HEK293 (cell line): Measurements from ENCODE around the gene ISG15.

Experiments used
- ATF2 ChIP-seq: fragments of 450-650 bp; formaldehyde crosslinking; IDR thresholded peaks from 2 replicates; pipeline ENCODE4 v1.5.1; 2016; ENCODE audit warnings: missing biosample characterization, missing genetic modification characterization, low read depth
- EGR2 ChIP-seq: fragments of 450-650 bp; formaldehyde crosslinking; IDR thresholded peaks from 2 replicates; pipeline ENCODE4 v1.5.1; 2016; ENCODE audit warnings: low read depth, missing biosample characterization, missing genetic modification characterization
- GFI1B ChIP-seq: fragments of 450-650 bp; formaldehyde crosslinking; IDR thresholded peaks from 2 replicates; pipeline ENCODE4 v1.5.1; 2016; ENCODE audit warnings: missing biosample characterization, missing genetic modification characterization
- HIC1 ChIP-seq: fragments of 450-650 bp; formaldehyde crosslinking; IDR thresholded peaks from 2 replicates; pipeline ENCODE4 v1.5.1; 2016; ENCODE audit warnings: missing biosample characterization, missing genetic modification characterization
- HOXA7 ChIP-seq: sonication (generic); formaldehyde crosslinking; IDR thresholded peaks from 2 replicates; pipeline ENCODE4 v1.8.1; 2022; ENCODE audit warnings: missing genetic modification reagents, borderline replicate concordance
- SCRT1 ChIP-seq: fragments of 450-650 bp; formaldehyde crosslinking; IDR thresholded peaks from 2 replicates; pipeline ENCODE4 v1.5.1; 2016; ENCODE audit warnings: missing biosample characterization, missing genetic modification characterization, borderline replicate concordance
- ZBTB10 ChIP-seq: fragments of 450-650 bp; formaldehyde crosslinking; IDR thresholded peaks from 2 replicates; pipeline ENCODE4 v1.5.1; 2016; ENCODE audit warnings: missing biosample characterization, missing genetic modification characterization
- ZEB2 ChIP-seq: fragments of 450-650 bp; formaldehyde crosslinking; IDR thresholded peaks from 2 replicates; pipeline ENCODE4 v1.5.1; 2016; ENCODE audit warnings: missing biosample characterization, missing genetic modification characterization
- ZFP41 ChIP-seq: fragments of 450-650 bp; formaldehyde crosslinking; IDR thresholded peaks from 2 replicates; pipeline ENCODE4 v1.5.1; 2016; ENCODE audit warnings: missing biosample characterization, missing genetic modification characterization, borderline replicate concordance
- ZNF112 ChIP-seq: fragments of 450-650 bp; formaldehyde crosslinking; IDR thresholded peaks from 2 replicates; pipeline ENCODE4 v1.5.0; 2017; ENCODE audit warnings: missing biosample characterization, missing genetic modification characterization
- ZNF239 ChIP-seq: fragments of 450-650 bp; formaldehyde crosslinking; IDR thresholded peaks from 2 replicates; pipeline ENCODE4 v1.5.1; 2016; ENCODE audit warnings: missing biosample characterization, missing genetic modification characterization
- ZNF266 ChIP-seq: fragments of 450-650 bp; formaldehyde crosslinking; IDR thresholded peaks from 2 replicates; pipeline ENCODE4 v1.5.1; 2016; ENCODE audit warnings: missing biosample characterization, missing genetic modification characterization, low read depth
- ZNF292 ChIP-seq: fragments of 450-650 bp; formaldehyde crosslinking; IDR thresholded peaks from 2 replicates; pipeline ENCODE4 v1.5.1; 2016; ENCODE audit warnings: low read depth, missing biosample characterization, missing genetic modification characterization, borderline replicate concordance
- ZNF311 ChIP-seq: fragments of 450-650 bp; formaldehyde crosslinking; IDR thresholded peaks from 2 replicates; pipeline ENCODE4 v1.5.1; 2017; ENCODE audit warnings: missing biosample characterization, missing genetic modification characterization, borderline replicate concordance
- ZNF354C ChIP-seq: fragments of 450-650 bp; formaldehyde crosslinking; IDR thresholded peaks from 2 replicates; pipeline ENCODE4 v1.5.1; 2016; ENCODE audit warnings: missing biosample characterization, missing genetic modification characterization, low read depth, borderline replicate concordance
- ZNF398 ChIP-seq: fragments of 450-650 bp; formaldehyde crosslinking; IDR thresholded peaks from 2 replicates; pipeline ENCODE4 v1.5.1; 2017; ENCODE audit warnings: missing biosample characterization, missing genetic modification characterization
- ZNF433 ChIP-seq: fragments of 450-650 bp; formaldehyde crosslinking; IDR thresholded peaks from 2 replicates; pipeline ENCODE4 v1.5.1; 2016; ENCODE audit warnings: missing biosample characterization, missing genetic modification characterization, low read depth
- ZNF488 ChIP-seq: fragments of 450-650 bp; formaldehyde crosslinking; IDR thresholded peaks from 2 replicates; pipeline ENCODE4 v1.5.1; 2016; ENCODE audit warnings: missing biosample characterization, missing genetic modification characterization
- ZNF518A ChIP-seq: fragments of 450-650 bp; formaldehyde crosslinking; conservative IDR thresholded peaks from 2 replicates; pipeline ENCODE4 v1.5.1; 2016; ENCODE audit warnings: low read depth, missing biosample characterization, missing genetic modification characterization
- ZNF521 ChIP-seq: fragments of 450-650 bp; formaldehyde crosslinking; IDR thresholded peaks from 2 replicates; pipeline ENCODE4 v1.5.1; 2017; ENCODE audit warnings: missing biosample characterization, mild to moderate bottlenecking, missing genetic modification characterization
- ZNF560 ChIP-seq: fragments of 450-650 bp; formaldehyde crosslinking; IDR thresholded peaks from 2 replicates; pipeline ENCODE4 v1.5.1; 2017; ENCODE audit warnings: missing biosample characterization, missing genetic modification characterization, borderline replicate concordance
- ZNF626 ChIP-seq: fragments of 450-650 bp; sonication (Bioruptor Pico); formaldehyde crosslinking; IDR thresholded peaks from 2 replicates; pipeline ENCODE4 v1.5.1; 2018; ENCODE audit warnings: missing biosample characterization, missing genetic modification characterization, inconsistent platforms
- ZNF658 ChIP-seq: fragments of 450-650 bp; formaldehyde crosslinking; IDR thresholded peaks from 2 replicates; pipeline ENCODE4; 2016; ENCODE audit warnings: missing biosample characterization, missing genetic modification characterization
- ZNF677 ChIP-seq: fragments of 450-650 bp; IDR thresholded peaks from 2 replicates; pipeline ENCODE4 v1.5.0; 2018; ENCODE audit warnings: missing biosample characterization, mild to moderate bottlenecking, missing genetic modification characterization, moderate library complexity
- ZNF707 ChIP-seq: fragments of 450-650 bp; formaldehyde crosslinking; IDR thresholded peaks from 2 replicates; pipeline ENCODE4 v1.5.1; 2016; ENCODE audit warnings: missing biosample characterization, missing genetic modification characterization
- ZNF843 ChIP-seq: fragments of 450-650 bp; formaldehyde crosslinking; IDR thresholded peaks from 2 replicates; pipeline ENCODE4 v1.5.1; 2016; ENCODE audit warnings: missing biosample characterization, missing genetic modification characterization

ISG15 gene

GRCh38 chr1:1058921-1059493 is 45.7 kb downstream of the ISG15 start (continued):
- peak; percentile 42 for TF ChIP-seq ZNF398 (tag by site-specific recombination)
- TF ChIP-seq ZNF433, result no peak
- TF ChIP-seq ZNF488 (tag by site-specific recombination), result no peak
- no peak for TF ChIP-seq ZNF292 (tag by site-specific recombination)
- no peak for TF ChIP-seq ZNF626 (tag by site-specific recombination)
- no peak for TF ChIP-seq ATF2
- TF ChIP-seq ZNF707 (tag by site-specific recombination), result no peak
- TF ChIP-seq ZBTB10 (tag by site-specific recombination), result peak; percentile 77; the same call in 1 of the 2 replicates
- no peak for TF ChIP-seq ZNF239 (tag by site-specific recombination)
- no peak for TF ChIP-seq ZNF658
- TF ChIP-seq ZFP41 (tag by site-specific recombination), result no peak
- 0 out of 2 replicates have a peak, but pooled peaks have one; percentile 44 for TF ChIP-seq HIC1 (tag by site-specific recombination)
- TF ChIP-seq EGR2 (tag by site-specific recombination), result peak; percentile 27; the same call in 1 of the 2 replicates
- no peak for TF ChIP-seq ZNF677 (tag by site-specific recombination)
- no peak for TF ChIP-seq ZNF518A
- no peak for TF ChIP-seq ZNF843
- TF ChIP-seq ZNF521 (tag by site-specific recombination), result no peak
- no peak for TF ChIP-seq ZNF311 (tag by site-specific recombination)
- TF ChIP-seq ZNF112 (tag by site-specific recombination), result no peak
- TF ChIP-seq ZNF266 (tag by site-specific recombination), result no peak
- no peak for TF ChIP-seq SCRT1 (tag by site-specific recombination)
- TF ChIP-seq GFI1B, result no peak
- no peak for TF ChIP-seq HOXA7 (CRISPR knock-in tag)
- TF ChIP-seq ZNF354C (tag by site-specific recombination), result no peak
- no peak for TF ChIP-seq ZNF560 (tag by site-specific recombination)
- TF ChIP-seq ZEB2 (tag by site-specific recombination), result no peak; the same call in 1 of the 2 replicates
